ENCODE measurements around the gene SPATA32. TPM values are rescaled to one million over a fixed set of nuclear protein-coding genes. Genes with fewer than 3 reads are reported as not detected.

SPATA32 gene
- total and polyA plus RNA-seq, 2 experiments from 2014 or later = not detected

- TF ChIP-seq JUNB (IDR thresholded peaks at IDR 0.05; ENCODE audit: unreplicated experiment) = no peak
- TF ChIP-seq, protein P1, sequence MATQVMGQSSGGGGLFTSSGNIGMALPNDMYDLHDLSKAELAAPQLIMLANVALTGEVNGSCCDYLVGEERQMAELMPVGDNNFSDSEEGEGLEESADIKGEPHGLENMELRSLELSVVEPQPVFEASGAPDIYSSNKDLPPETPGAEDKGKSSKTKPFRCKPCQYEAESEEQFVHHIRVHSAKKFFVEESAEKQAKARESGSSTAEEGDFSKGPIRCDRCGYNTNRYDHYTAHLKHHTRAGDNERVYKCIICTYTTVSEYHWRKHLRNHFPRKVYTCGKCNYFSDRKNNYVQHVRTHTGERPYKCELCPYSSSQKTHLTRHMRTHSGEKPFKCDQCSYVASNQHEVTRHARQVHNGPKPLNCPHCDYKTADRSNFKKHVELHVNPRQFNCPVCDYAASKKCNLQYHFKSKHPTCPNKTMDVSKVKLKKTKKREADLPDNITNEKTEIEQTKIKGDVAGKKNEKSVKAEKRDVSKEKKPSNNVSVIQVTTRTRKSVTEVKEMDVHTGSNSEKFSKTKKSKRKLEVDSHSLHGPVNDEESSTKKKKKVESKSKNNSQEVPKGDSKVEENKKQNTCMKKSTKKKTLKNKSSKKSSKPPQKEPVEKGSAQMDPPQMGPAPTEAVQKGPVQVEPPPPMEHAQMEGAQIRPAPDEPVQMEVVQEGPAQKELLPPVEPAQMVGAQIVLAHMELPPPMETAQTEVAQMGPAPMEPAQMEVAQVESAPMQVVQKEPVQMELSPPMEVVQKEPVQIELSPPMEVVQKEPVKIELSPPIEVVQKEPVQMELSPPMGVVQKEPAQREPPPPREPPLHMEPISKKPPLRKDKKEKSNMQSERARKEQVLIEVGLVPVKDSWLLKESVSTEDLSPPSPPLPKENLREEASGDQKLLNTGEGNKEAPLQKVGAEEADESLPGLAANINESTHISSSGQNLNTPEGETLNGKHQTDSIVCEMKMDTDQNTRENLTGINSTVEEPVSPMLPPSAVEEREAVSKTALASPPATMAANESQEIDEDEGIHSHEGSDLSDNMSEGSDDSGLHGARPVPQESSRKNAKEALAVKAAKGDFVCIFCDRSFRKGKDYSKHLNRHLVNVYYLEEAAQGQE (IDR thresholded peaks at IDR 0.05; ENCODE audit: unreplicated experiment) = no peak
- TF ChIP-seq EZH2phosphoT487 (IDR thresholded peaks at IDR 0.05; ENCODE audit: unreplicated experiment) = no peak
- no peak for TF ChIP-seq CREB1 (CRISPR knock-in tag; IDR thresholded peaks at IDR 0.05; ENCODE audit: low read depth)
- TF ChIP-seq, protein P2, sequence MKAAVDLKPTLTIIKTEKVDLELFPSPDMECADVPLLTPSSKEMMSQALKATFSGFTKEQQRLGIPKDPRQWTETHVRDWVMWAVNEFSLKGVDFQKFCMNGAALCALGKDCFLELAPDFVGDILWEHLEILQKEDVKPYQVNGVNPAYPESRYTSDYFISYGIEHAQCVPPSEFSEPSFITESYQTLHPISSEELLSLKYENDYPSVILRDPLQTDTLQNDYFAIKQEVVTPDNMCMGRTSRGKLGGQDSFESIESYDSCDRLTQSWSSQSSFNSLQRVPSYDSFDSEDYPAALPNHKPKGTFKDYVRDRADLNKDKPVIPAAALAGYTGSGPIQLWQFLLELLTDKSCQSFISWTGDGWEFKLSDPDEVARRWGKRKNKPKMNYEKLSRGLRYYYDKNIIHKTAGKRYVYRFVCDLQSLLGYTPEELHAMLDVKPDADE (IDR thresholded peaks at IDR 0.05) = no peak
- no peak for TF ChIP-seq CTCF (conservative IDR thresholded peaks at IDR 0.05; ENCODE audit: low read depth in 2 of 2)
- no peak for TF ChIP-seq POLR2AphosphoS5 (IDR thresholded peaks at IDR 0.05; ENCODE audit: low read depth)
- TF ChIP-seq ZNF462 (CRISPR knock-in tag; IDR thresholded peaks at IDR 0.05) = no peak
- no peaks in the 10 kb centered on the region for H3K36me3 ChIP-seq (ENCODE audit: insufficient read depth)
- H3K79me2 ChIP-seq (replicated peaks; ENCODE audit: insufficient read depth) = peaks cover 51% of the 10 kb centered on the region
- no peaks in the 10 kb centered on the region for H3K9me3 Mint-ChIP-seq
- H3K27ac ChIP-seq (ENCODE audit: low read depth) = no peak overlapping the region
- no peaks in the 10 kb centered on the region; the same call in 1 of the 3 replicates for H3K36me3 Mint-ChIP-seq (ENCODE audit: low read depth)
- H3K27me3 Mint-ChIP-seq (ENCODE audit: insufficient read depth, low read depth, poor library complexity) = peaks cover 6% of the 10 kb centered on the region
- no peak overlapping the region for H3K4me3 ChIP-seq
- H4K20me1 ChIP-seq (replicated peaks; ENCODE audit: insufficient read depth) = peaks cover 27% of the 10 kb centered on the region
- H3K4me1 ChIP-seq (ENCODE audit: insufficient read depth) = peaks cover 19% of the 10 kb centered on the region
- H3K27me3 ChIP-seq (ENCODE audit: insufficient read depth) = peaks cover 12% of the 10 kb centered on the region
- no peaks in the 10 kb centered on the region for H3K9me2 ChIP-seq (ENCODE audit: insufficient read depth)
- ATAC-seq = no peak
- H3F3A ChIP-seq (replicated peaks; ENCODE audit: low read depth) = peaks cover 5% of the 10 kb centered on the region
- no peak for DNase-seq (ENCODE audit: low spot score)
- H3K4me1 Mint-ChIP-seq = peaks cover 30% of the 10 kb centered on the region
- no peak overlapping the region for H3K27ac Mint-ChIP-seq
- H3K4me3 Mint-ChIP-seq = no peak overlapping the region
- no peak overlapping the region for H3K4me2 ChIP-seq
- no peak overlapping the region for H2AFZ ChIP-seq
Observed at GRCh38 chr17:45310380-45311324, 48.8 kb upstream of the SPATA32 start.
